GM15510 (cell line): ENCODE data around the gene OR5C1.

Experiments used
- POLR2A ChIP-seq: IDR thresholded peaks from 3 replicates; pipeline ENCODE4 v1.6.1; 2011; ENCODE audit warnings: borderline replicate concordance; ENCODE audit not compliant: insufficient read length; ENCODE audit errors: extremely low read depth

The OR5C1 gene

DNA sequence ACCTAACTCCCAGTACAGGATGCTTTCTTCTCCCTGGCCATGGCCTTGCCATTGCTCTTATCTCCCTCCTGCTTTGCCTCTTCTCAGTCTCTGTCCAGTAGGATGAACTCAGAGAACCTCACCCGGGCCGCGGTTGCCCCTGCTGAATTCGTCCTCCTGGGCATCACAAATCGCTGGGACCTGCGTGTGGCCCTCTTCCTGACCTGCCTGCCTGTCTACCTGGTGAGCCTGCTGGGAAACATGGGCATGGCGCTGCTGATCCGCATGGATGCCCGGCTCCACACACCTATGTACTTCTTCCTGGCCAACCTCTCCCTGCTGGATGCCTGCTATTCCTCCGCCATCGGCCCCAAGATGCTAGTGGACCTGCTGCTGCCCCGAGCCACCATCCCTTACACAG is at the start of gene OR5C1:
TSS of gene OR5C1 (plus strand) at position 103 of the 400 bp plus-strand sequence. CDS start at position 103, 0 bp downstream.
- TF ChIP-seq POLR2A = no peak

GRCh38 chr9:122742003-122742402 is 46.7 kb upstream of the OR5C1 start, which contains the start of gene OR1L6:
OR1L6 (plus strand) TSS chr9:122742303; CDS start chr9:122749848, 7,545 bp downstream.
- TF ChIP-seq POLR2A = no peak

DNA sequence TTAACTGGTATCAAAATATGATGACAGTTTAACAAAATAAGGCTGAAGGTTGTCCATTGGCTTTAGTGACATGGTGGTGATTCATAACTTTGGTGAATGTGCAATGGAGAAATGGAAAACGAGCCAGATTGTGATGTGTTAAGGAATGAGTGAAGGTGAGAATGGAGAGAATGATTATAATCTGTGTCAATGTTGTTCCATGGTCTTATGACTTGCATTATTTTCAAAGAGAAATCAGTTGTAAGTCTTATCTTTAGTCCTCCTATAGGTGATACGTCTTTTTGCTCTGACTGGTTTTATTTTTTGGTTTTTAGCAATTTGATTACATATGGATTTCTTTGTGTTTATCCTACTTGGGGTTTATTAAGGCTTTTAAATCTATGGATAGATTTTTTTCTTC is 33.9 kb upstream of the OR5C1 start:
- TF ChIP-seq POLR2A = no peak

DNA sequence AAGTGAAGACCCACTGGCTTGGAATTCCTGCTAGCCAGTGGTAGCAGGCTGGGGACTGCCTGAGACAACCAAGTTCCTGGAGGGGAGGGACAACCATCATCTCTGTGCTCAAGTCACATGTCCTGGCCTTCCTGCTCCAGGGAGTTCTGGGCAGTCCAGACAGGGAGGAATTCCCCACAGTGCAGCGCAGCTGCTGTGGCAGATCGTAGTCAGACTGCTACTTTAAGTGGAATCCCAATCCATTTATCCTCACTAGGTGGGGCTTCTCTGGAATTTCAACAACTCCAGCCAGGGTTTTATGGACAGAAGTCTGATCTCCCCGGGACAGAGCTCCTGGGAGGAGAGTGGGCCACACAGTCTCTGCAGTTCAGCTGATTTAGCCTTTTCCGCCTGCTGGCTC is 20.9 kb upstream of the OR5C1 start:
- TF ChIP-seq POLR2A = no peak

GRCh38 chr9:122777052-122777451 is 11.7 kb upstream of the OR5C1 start:
- no peak for TF ChIP-seq POLR2A

GRCh38 chr9:122777935-122778627 is 10.7 kb upstream of the OR5C1 start:
- no peak for TF ChIP-seq POLR2A

GRCh38 chr9:122779181-122779580 is 9.6 kb upstream of the OR5C1 start:
- TF ChIP-seq POLR2A = no peak

- TF ChIP-seq POLR2A = no peak
Measured at GRCh38 chr9:122780026-122780425, 8.7 kb upstream of the OR5C1 start.

GRCh38 chr9:122781671-122782070 is 7.1 kb upstream of the OR5C1 start:
- TF ChIP-seq POLR2A = no peak

DNA sequence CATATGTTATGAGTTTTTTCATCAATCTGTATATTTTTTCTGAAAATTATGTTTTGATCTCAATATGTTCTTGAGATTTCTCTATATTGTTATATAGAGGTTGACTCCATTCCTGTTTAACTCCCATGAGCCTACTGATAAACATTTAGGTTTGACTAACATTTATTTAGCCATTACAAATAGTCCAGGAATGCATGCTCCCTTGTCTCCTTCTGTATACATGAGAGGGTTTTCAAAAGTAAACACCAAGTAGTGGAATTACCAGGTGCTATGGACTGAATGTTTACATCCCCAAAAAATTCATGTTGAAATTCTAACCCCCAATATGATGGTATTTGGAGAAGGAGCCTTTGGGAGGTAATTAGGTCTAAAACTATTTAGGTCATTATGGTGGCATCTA is 3.5 kb upstream of the OR5C1 start:
- no peak for TF ChIP-seq POLR2A

DNA sequence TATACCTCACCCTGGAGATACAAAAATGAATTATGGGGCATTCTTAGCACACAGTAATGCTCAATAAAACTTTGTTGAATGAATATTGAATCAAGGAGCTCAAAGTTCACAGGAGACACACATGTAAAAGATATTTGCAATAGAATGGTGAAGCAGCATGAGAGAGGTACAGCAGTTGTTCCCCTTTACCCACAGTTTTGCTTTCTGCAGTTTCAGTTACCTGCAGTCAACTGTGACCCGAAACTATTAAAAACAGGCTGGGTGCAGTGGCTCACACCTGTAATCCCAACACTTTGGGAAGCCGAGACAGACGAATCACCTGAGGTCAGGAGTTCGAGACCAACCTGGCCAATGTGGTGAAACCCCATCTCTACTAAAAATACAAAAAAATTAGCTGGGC is 2.4 kb upstream of the OR5C1 start:
- no peak for TF ChIP-seq POLR2A

DNA sequence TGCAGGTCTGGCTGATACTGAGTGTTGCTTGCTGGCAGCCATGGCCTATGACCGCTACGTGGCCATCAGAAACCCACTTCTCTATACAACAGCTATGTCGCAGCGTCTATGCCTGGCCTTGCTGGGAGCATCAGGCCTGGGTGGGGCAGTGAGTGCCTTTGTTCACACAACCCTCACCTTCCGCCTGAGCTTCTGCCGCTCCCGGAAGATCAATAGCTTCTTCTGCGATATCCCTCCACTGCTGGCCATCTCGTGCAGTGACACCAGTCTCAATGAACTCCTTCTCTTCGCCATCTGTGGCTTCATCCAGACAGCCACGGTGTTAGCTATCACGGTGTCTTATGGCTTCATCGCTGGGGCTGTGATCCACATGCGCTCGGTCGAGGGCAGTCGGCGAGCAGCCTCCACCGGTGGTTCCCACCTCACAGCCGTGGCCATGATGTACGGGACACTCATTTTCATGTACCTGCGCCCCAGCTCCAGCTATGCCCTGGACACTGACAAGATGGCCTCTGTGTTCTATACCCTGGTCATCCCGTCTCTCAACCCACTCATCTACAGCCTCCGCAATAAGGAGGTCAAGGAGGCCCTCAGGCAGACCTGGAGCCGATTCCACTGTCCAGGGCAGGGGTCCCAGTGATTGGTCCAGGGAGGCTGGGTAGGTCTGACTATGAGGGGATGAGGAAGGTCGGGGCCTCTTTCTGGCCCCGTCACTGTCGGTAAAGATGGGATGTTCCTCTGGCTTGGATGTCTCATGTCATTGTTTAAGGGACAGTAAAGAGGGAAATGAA is 718 bp downstream of the OR5C1 start:
- no peak for TF ChIP-seq POLR2A

DNA sequence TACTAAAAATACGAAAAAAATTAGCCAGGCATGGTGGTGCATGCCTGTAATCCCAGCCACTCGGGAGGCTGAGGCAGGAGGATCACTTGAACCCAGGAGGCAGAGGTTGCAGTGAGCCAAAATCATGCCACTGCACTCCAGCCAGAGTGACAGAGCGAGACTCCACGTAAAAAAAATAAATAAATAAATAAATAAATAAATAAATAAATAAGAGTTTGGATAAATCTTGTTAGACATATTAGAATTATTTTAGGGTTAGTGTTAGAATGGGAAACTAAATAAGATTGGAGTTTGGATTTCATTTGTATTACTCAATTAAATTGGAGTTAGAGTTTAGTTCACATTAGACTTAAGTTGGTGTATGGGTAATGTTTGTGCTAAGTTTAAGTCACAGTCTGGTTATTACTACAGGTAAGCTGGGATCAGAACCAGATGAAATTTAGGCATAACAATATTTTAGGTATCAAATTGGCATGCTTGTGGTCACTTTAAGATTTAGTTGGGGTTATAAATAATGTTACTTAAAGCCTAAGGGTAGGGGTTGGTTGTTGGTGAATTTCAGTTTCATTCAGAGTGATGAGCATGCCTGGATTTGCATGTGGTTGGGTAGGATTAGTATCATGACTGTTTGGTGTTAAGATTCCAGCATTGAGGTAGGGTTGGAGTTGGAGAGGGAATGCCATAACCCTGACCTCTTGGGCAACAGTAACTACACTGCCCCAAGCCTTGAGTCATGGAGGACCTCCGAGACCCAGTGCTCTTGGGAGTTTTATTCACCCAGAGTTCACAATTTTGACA is 3.3 kb downstream of the OR5C1 start:
- no peak for TF ChIP-seq POLR2A

DNA sequence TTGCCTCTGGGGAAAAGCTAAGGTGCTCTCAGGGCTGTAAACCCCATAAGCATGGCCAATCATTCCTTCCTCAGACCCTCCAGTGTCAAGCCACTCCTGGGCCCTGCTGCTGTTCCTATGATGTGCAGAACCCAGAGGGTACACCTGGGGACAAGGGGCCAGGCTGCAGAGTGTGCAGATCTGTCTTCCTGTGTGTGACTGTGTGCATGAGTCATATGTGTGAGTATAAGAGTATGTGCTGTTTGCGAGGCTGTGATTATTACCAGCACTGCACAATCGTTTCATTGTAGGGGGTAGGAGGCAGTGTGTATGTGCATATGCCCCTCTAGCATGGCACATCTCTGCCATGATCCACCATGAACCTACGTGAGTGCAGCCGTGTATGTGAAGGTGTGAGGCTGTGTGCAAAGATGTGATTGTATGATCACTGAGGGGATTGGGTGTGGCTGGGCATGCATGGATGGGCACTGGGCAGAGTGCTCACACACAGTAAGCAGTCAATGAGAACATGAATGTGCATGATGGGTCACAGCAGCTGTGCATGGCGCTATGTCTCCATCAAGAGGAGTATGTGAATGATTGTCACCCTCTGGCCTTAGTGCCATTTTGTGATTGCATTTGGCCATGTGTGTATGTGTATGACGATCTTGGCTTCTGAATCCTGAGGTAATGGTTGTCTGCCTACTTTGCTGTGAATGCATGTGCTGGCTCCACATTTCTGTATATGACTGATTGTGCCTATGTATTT is 8.8 kb downstream of the OR5C1 start:
- no peak for TF ChIP-seq POLR2A
